ENCODE results near the gene SCAMP1. TPM values are rescaled to one million over a fixed set of nuclear protein-coding genes. Genes with fewer than 3 reads are reported as not detected.

Gene SCAMP1
- total RNA-seq, 1 experiment from 2014 or later, result 36.0 TPM

DNA sequence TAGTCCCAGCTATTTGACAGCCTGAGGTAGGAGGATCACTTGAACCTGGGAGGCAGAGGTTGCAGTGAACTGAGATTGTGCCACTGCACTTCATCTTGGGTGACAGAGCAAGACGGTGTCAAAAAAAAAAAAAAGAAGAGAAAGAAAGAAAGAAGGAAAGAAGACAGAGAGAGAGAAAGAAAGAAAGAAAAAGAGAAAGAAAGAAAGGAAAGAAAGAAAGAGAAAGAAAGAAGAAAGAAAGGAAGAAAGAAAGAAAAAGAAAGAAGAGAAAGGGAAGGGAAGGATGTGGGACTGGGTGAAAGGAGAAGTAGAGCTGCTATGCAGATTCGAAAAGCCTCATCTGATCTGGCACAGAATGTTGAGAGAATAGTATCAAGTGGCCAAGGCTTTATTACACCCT is 23.7 kb upstream of the SCAMP1 start:
- H3K4me1 Mint-ChIP-seq, result peaks cover 18 to 21% of the 10 kb centered on the region in 2 experiments
- no peak overlapping the region for H3K23ac ChIP-seq (ENCODE audit: insufficient read length, low read depth, low read length)
- peaks cover 14 to 34% of the 10 kb centered on the region in 2 experiments for H3K9me3 Mint-ChIP-seq
- H2BK15ac ChIP-seq (ENCODE audit: low read depth, low read length), result no peak overlapping the region
- H2BK20ac ChIP-seq (ENCODE audit: low read depth, low read length, poor library complexity, severe bottlenecking), result no peak overlapping the region
- TF ChIP-seq CTCF (conservative IDR thresholded peaks at IDR 0.05), result no peak
- H3K14ac ChIP-seq (ENCODE audit: insufficient read depth, low read length), result no peak overlapping the region
- no peak overlapping the region for H4K8ac ChIP-seq (replicated peaks; ENCODE audit: insufficient read length, low read depth, low read length)
- H2BK12ac ChIP-seq (ENCODE audit: insufficient read length, low read depth, low read length), result no peak overlapping the region
- no peak overlapping the region for H2BK5ac ChIP-seq (ENCODE audit: insufficient read length, low read length)
- no peak overlapping the region; a peak in 1 of 5 replicates for H3K4me3 Mint-ChIP-seq
- H3K4me1 ChIP-seq (ENCODE audit: insufficient read depth, low read length), result no peaks in the 10 kb centered on the region
- peaks cover 0 to 23% (median 7%) of the 10 kb centered on the region in 3 experiments; a peak in 4 of 7 replicates for H3K36me3 Mint-ChIP-seq (ENCODE audit: insufficient read depth in 1 of 3, low read depth in 3 of 3)
- H3K27me3 ChIP-seq (ENCODE audit: insufficient read depth, low read length), result peaks cover 14% of the 10 kb centered on the region; the same call in 1 of the 2 replicates
- no peaks in the 10 kb centered on the region for H4K20me1 ChIP-seq (ENCODE audit: control insufficient read depth, insufficient read depth, insufficient read length)
- no peak overlapping the region for H3K27ac Mint-ChIP-seq
- H4K5ac ChIP-seq (ENCODE audit: insufficient read length, low read depth, low read length), result no peak overlapping the region
- no peak overlapping the region for H3K56ac ChIP-seq (ENCODE audit: insufficient read length, low read depth, low read length)
- H3K4me2 ChIP-seq (ENCODE audit: insufficient read depth, insufficient read length, low read length), result no peak overlapping the region
- no peak overlapping the region for H3K18ac ChIP-seq (ENCODE audit: insufficient read length, low read depth, low read length)
- H2AK5ac ChIP-seq (ENCODE audit: insufficient read length, low read length), result no peak overlapping the region
- no peak overlapping the region for H4K91ac ChIP-seq (ENCODE audit: insufficient read length, low read depth, low read length)
- WGBS (ENCODE audit: extremely low coverage, insufficient read length, low lambda C conversion rate), result no CpG with 5 or more reads among the region's 2 CpGs
- H3K79me1 ChIP-seq (ENCODE audit: insufficient read depth, low read depth, low read length, poor library complexity, severe bottlenecking), result no peaks in the 10 kb centered on the region
- H3K23me2 ChIP-seq (ENCODE audit: insufficient read length, low read depth, low read length, poor library complexity, severe bottlenecking), result no peaks in the 10 kb centered on the region
- no peak overlapping the region for H2AFZ ChIP-seq (ENCODE audit: low read length)
- no peak for DNase-seq
- H2BK120ac ChIP-seq (ENCODE audit: low read depth, low read length, poor library complexity, severe bottlenecking), result no peak overlapping the region
- H3K9me3 ChIP-seq (ENCODE audit: control insufficient read depth, low read depth, low read length), result no peaks in the 10 kb centered on the region
- H3K9ac ChIP-seq (ENCODE audit: extremely low read depth, insufficient read length, low read length), result no peak overlapping the region
- no peak overlapping the region for H3K27ac ChIP-seq (ENCODE audit: insufficient read length, low read depth, low read length)
- peaks cover 74% of the 10 kb centered on the region for H3K27me3 Mint-ChIP-seq (ENCODE audit: low read depth)
- H3T11ph ChIP-seq (ENCODE audit: low read length), result no peak overlapping the region
- H3K4ac ChIP-seq (ENCODE audit: low read depth, low read length), result no peak overlapping the region
- no peaks in the 10 kb centered on the region for H3K79me2 ChIP-seq (ENCODE audit: insufficient read depth, low read length)
